CD14-positive monocyte (primary cell): ENCODE results near the gene HIF3A. TPM values are rescaled to one million over a fixed set of nuclear protein-coding genes. Genes with fewer than 3 reads are reported as not detected.

Experiments
- DNase-seq, 3 donors: peaks; one replicate each; pipeline ENCODE4 v3.0.0-alpha.2; 2011 to 2022
- H2AFZ ChIP-seq: 2 replicates; pipeline ENCODE4 v1.6.0; 2012; ENCODE audit warnings: mild to moderate bottlenecking, low read depth, low read length, inconsistent platforms; ENCODE audit not compliant: insufficient read depth, poor library complexity, severe bottlenecking
- H3K27ac ChIP-seq, 2 donors: 1 replicate in 1 of 2; 2 replicates in 1 of 2; pipeline ENCODE4 v1.5.1; 2012 to 2013; ENCODE audit warnings: low read length in 2 of 2, control low read depth in 1 of 2, inconsistent platforms in 1 of 2, low read depth in 1 of 2, mild to moderate bottlenecking in 1 of 2
- H3K27me3 ChIP-seq, 2 donors: one replicate each; pipeline versions ENCODE4 v1.6.0 to v1.6.1; 2011 to 2013; ENCODE audit warnings: low read length in 2 of 2; ENCODE audit not compliant: control insufficient read depth in 2 of 2, insufficient read depth in 2 of 2
- H3K36me3 ChIP-seq, 2 donors: replicated peaks in 1 of 2; 1 replicate in 1 of 2; 2 replicates in 1 of 2; pipeline versions ENCODE4 v1.5.1 to v1.6.1; 2012 to 2013; ENCODE audit warnings: low read length in 2 of 2, control low read depth in 1 of 2, inconsistent platforms in 1 of 2, mild to moderate bottlenecking in 1 of 2; ENCODE audit not compliant: insufficient read depth in 2 of 2, control insufficient read depth in 1 of 2
- H3K4me1 ChIP-seq, 2 donors: 1 replicate in 1 of 2; 2 replicates in 1 of 2; pipeline versions ENCODE4 v1.5.1 to v1.6.1; 2012 to 2013; ENCODE audit warnings: low read length in 2 of 2, control low read depth in 1 of 2, inconsistent platforms in 1 of 2, mild to moderate bottlenecking in 1 of 2, moderate library complexity in 1 of 2; ENCODE audit not compliant: insufficient read depth in 2 of 2, control insufficient read depth in 1 of 2
- H3K4me2 ChIP-seq: replicated peaks from 2 replicates; pipeline ENCODE3; 2012; ENCODE audit warnings: low read length, moderate library complexity, mild to moderate bottlenecking; ENCODE audit not compliant: poor library complexity, severe bottlenecking; ENCODE audit errors: extremely low read depth
- H3K4me3 ChIP-seq, 3 experiments: fragments of 200-600 bp in 1 of 3; sonication (generic) in 1 of 3; replicated peaks in 1 of 3; 1 replicate in 2 of 3; 2 replicates in 1 of 3; pipeline ENCODE4 v1.5.1; 2011 to 2013; ENCODE audit warnings: low read length in 3 of 3, mild to moderate bottlenecking in 3 of 3, control low read depth in 2 of 3, low read depth in 2 of 3, inconsistent platforms in 1 of 3, moderate library complexity in 1 of 3
- H3K79me2 ChIP-seq: 2 replicates; pipeline ENCODE4 v1.6.0; 2012; ENCODE audit warnings: mild to moderate bottlenecking, control low read depth, inconsistent platforms, low read length, moderate library complexity; ENCODE audit not compliant: insufficient read depth
- H3K9ac ChIP-seq: 2 replicates; pipeline ENCODE4 v1.6.0; 2017; ENCODE audit warnings: low read length, mild to moderate bottlenecking; ENCODE audit not compliant: insufficient read depth, poor library complexity, severe bottlenecking
- H3K9me3 ChIP-seq, 2 donors: replicated peaks in 1 of 2; 1 replicate in 1 of 2; 2 replicates in 1 of 2; pipeline versions ENCODE4 v1.5.1 to v1.6.1; 2012 to 2013; ENCODE audit warnings: low read length in 2 of 2, control low read depth in 1 of 2; ENCODE audit not compliant: control insufficient read depth in 1 of 2, insufficient read depth in 1 of 2
- H4K20me1 ChIP-seq: 2 replicates; pipeline ENCODE4 v1.6.0; 2012; ENCODE audit warnings: mild to moderate bottlenecking, low read length, control low read depth, moderate library complexity; ENCODE audit not compliant: insufficient read depth
- H3K27ac Mint-ChIP-seq, 7 donors: one replicate each; pipeline ENCODE4 v1.8.0; 2020; ENCODE audit warnings: mild to moderate bottlenecking in 7 of 7, mixed read lengths in 7 of 7, moderate library complexity in 6 of 7, inconsistent platforms in 2 of 7
- H3K27me3 Mint-ChIP-seq, 3 donors: one replicate each; pipeline ENCODE4 v1.8.0; 2021 to 2022; ENCODE audit warnings: low read depth in 3 of 3, mild to moderate bottlenecking in 3 of 3, mixed read lengths in 3 of 3, moderate library complexity in 3 of 3, inconsistent platforms in 1 of 3
- H3K36me3 Mint-ChIP-seq, 2 donors: one replicate each; pipeline ENCODE4 v1.8.0; 2020; ENCODE audit warnings: mixed read lengths in 2 of 2, inconsistent platforms in 1 of 2, mild to moderate bottlenecking in 1 of 2
- H3K4me1 Mint-ChIP-seq: one replicate; pipeline ENCODE4 v1.8.0; 2020; ENCODE audit warnings: mild to moderate bottlenecking, mixed read lengths
- H3K4me3 Mint-ChIP-seq, 2 donors: one replicate each; pipeline ENCODE4 v1.8.0; 2020; ENCODE audit warnings: mild to moderate bottlenecking in 2 of 2, mixed read lengths in 2 of 2, moderate library complexity in 1 of 2
- H3K9me3 Mint-ChIP-seq, 7 donors: one replicate each; pipeline ENCODE4 v1.8.0; 2020 to 2022; ENCODE audit warnings: mixed read lengths in 7 of 7, mild to moderate bottlenecking in 6 of 7, moderate library complexity in 6 of 7, inconsistent platforms in 2 of 7
- WGBS: methylation state at CpG from one replicate; pipeline ENCODE4 v1.1.5; 2013; ENCODE audit warnings: missing lambda C conversion rate; ENCODE audit not compliant: insufficient coverage; 5-methylcytosine and 5-hydroxymethylcytosine counted together
- intact Hi-C, 2 donors: fragments of 100-400 bp; cut with micrococcal nuclease; formaldehyde crosslinking; loops; one replicate each; pipeline versions ENCODE4 v1.15.0 to v1.15.1; 2023
- polyA plus RNA-seq, 3 donors: library from polyadenylated mRNA; depleted of rRNA in 1 of 3; unstranded in 2 of 3; stranded (reverse) in 1 of 3; fragments of 300-500 nt in 2 of 3; fragments of >200 nt in 1 of 3; fragmentation: Illumina TruSeq in 2 of 3; gene quantifications; 1 replicate in 2 of 3; 2 replicates in 1 of 3; pipeline ENCODE4 v1.2.3, GENCODE V29; 2012 to 2021
- TF ChIP-seq, protein P1 (sequence below): fragments of 200-600 bp; IDR thresholded peaks from one replicate; pipeline ENCODE4 v1.8.0; 2022; ENCODE audit warnings: antibody characterized with exemption, mild to moderate bottlenecking

The HIF3A gene
- polyA plus RNA-seq, 3 donors: not detected

DNA sequence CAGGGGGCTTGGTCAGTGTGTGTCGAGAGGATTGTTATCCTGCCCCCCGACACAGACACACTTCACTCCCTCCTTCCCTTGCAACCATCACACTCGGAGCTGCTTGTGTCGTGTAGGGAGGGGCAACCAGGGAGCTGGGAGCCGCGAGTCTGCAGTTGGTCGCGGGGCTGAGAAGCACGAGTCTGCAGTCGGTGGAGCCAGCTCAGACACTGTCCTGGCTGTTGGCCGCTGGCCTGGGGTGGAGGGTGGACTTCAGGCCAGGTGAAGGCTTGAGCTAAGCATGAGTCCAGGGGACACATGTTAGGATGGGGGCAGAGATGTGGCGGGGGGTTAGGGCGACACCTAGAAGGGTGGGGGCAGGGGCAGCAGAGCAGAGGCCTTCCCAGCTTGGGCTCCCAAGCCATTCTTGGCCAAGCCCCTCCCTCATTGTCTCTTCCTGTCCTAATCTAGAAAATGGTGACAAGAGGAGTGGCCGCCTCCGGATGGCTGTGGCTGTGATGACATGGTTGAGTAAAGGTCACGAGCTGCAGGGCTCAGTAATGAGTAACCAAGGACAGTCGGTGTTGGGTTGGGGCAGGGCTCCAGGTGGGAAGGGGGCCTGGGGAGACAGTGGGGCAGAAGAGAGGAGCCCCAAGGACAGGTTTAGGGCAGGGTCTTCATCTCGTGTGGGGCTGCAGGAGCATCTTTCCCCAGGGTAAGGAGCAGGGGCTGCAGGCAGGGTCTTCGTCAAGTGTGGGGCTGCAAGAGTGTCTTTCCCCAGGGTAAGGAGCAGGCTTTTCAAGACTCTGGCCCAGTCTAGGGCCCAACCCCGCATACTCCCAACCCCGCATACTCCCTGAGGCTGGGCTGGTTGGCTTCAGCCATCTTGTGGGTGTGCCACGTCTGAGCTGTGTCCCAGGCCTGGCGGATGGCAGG, 58.6 kb downstream of the HIF3A start:
- no peak for DNase-seq
- Histone ChIP-seq H3K27ac (no peak overlapping the region), H3K4me3 (no peak overlapping the region), H3K9ac (no peak overlapping the region), H3K4me2 (no peak overlapping the region), H3K4me1 (peaks cover 16 to 17% of the 10 kb centered on the region in 2 donors), H4K20me1 (peaks cover 29% of the 10 kb centered on the region), H3K9me3 (no peaks in the 10 kb centered on the region), H2AFZ (no peak overlapping the region), H3K27me3 (no peaks in the 10 kb centered on the region), H3K36me3 (peaks cover 30 to 58% of the 10 kb centered on the region in 2 donors), H3K79me2 (peaks cover 42% of the 10 kb centered on the region)
- intact Hi-C loops: no loop called here
- 96% methylated on average over 12 of the region's 23 CpGs for WGBS
- H3K27me3 Mint-ChIP-seq: peaks cover 0 to 2% (median 0%) of the 10 kb centered on the region in 3 donors
- TF ChIP-seq, protein P1, sequence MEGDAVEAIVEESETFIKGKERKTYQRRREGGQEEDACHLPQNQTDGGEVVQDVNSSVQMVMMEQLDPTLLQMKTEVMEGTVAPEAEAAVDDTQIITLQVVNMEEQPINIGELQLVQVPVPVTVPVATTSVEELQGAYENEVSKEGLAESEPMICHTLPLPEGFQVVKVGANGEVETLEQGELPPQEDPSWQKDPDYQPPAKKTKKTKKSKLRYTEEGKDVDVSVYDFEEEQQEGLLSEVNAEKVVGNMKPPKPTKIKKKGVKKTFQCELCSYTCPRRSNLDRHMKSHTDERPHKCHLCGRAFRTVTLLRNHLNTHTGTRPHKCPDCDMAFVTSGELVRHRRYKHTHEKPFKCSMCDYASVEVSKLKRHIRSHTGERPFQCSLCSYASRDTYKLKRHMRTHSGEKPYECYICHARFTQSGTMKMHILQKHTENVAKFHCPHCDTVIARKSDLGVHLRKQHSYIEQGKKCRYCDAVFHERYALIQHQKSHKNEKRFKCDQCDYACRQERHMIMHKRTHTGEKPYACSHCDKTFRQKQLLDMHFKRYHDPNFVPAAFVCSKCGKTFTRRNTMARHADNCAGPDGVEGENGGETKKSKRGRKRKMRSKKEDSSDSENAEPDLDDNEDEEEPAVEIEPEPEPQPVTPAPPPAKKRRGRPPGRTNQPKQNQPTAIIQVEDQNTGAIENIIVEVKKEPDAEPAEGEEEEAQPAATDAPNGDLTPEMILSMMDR: no peak
- H3K4me3 Mint-ChIP-seq: no peak overlapping the region
- no peaks in the 10 kb centered on the region for H3K9me3 Mint-ChIP-seq
- peaks cover 47 to 64% of the 10 kb centered on the region in 2 donors for H3K36me3 Mint-ChIP-seq
- H3K27ac Mint-ChIP-seq: peak overlapping the region in 2 of 7 donors; percentile 27 to 78
- H3K4me1 Mint-ChIP-seq: peaks cover 17% of the 10 kb centered on the region

DNA sequence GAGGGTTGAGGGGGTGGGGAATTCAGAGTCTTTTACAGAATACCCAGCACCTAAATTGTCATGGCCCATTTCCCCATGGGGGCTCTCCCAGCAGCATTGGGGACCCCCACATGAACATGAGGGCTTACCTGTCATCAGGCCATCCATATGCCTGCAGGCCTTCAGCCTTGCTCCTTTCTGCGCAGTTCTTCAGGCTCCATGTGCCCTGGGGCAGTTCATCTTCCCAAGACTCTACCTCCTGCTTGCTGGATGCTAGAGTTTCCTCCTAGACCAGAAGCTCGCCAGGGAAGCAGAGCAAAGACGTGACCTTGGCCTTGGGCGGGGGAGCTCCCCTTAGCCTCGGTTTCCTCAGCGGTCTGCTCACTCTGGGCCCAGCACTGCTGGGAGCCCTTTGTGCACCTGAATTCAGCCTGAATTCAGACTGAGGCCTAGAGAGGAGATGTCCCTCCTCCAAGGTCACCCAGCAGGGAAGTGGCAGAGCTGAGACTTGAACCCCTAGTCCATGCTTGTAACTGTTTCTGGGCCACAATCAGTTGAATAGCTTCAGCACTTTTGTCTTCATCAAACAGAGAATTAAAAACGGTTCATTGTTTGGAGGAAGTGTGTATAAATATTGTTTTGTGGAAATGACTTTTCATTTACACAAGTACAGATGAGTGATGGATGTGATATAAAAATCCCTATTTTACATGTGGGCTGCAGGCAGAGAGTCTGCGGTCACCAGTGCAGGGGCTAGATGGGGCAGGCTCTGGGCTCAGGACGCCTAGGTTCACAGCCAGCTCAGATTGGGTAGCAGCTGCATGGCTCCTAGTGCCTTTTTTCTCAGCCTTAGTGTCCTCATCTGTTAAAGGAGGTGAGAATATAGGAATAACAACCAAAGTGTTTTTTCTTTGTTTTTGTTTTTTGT, 59.6 kb downstream of the HIF3A start:
- TF ChIP-seq, protein P1: no peak
- Mint-ChIP-seq H3K36me3 (peaks cover 47 to 68% of the 10 kb centered on the region in 2 donors), H3K4me3 (no peak overlapping the region), H3K27ac (peak overlapping the region in 2 of 7 donors; percentile 10 to 35), H3K27me3 (peaks cover 0 to 2% (median 0%) of the 10 kb centered on the region in 3 donors), H3K9me3 (no peaks in the 10 kb centered on the region), H3K4me1 (peaks cover 8% of the 10 kb centered on the region)
- Histone ChIP-seq H3K9me3 (no peaks in the 10 kb centered on the region), H3K9ac (no peak overlapping the region), H2AFZ (no peak overlapping the region), H3K79me2 (peaks cover 38% of the 10 kb centered on the region), H3K4me2 (no peak overlapping the region), H3K4me3 (no peak overlapping the region), H3K36me3 (peaks cover 30 to 62% of the 10 kb centered on the region in 2 donors), H4K20me1 (peaks cover 27% of the 10 kb centered on the region), H3K4me1 (peaks cover 7 to 8% of the 10 kb centered on the region in 2 donors), H3K27ac (no peak overlapping the region), H3K27me3 (no peaks in the 10 kb centered on the region)
- DNase-seq: no peak
- intact Hi-C loops: no loop called here
- WGBS: over 99% methylated on average over 8 of the region's 9 CpGs
